ENCODE measurements around the gene AASDH.

The AASDH gene

GRCh38 chr4:56303921-56304320 lies 83.4 kb downstream of the AASDH start:
- ATAC-seq, result no peak
- TF ChIP-seq ZNF70 (CRISPR knock-in tag; IDR thresholded peaks at IDR 0.05), result no peak
- no peak for TF ChIP-seq TOX (CRISPR knock-in tag; IDR thresholded peaks at IDR 0.05; ENCODE audit: borderline replicate concordance)
- no peak for TF ChIP-seq ZNF8 (CRISPR knock-in tag; IDR thresholded peaks at IDR 0.05)
- no peak for TF ChIP-seq CREB5 (CRISPR knock-in tag; IDR thresholded peaks at IDR 0.05; ENCODE audit: low read depth)
- no peak for TF ChIP-seq TCF4 (CRISPR knock-in tag; IDR thresholded peaks at IDR 0.05; ENCODE audit: borderline replicate concordance)
- TF ChIP-seq SNAI2 (CRISPR knock-in tag; IDR thresholded peaks at IDR 0.05), result no peak
- TF ChIP-seq ISL1 (CRISPR knock-in tag; IDR thresholded peaks at IDR 0.05), result no peak
- no peak for TF ChIP-seq PATZ1 (CRISPR knock-in tag; IDR thresholded peaks at IDR 0.05; ENCODE audit: borderline replicate concordance)
- no peak for TF ChIP-seq OSR1 (CRISPR knock-in tag; IDR thresholded peaks at IDR 0.05)
- TF ChIP-seq POU6F1 (CRISPR knock-in tag; IDR thresholded peaks at IDR 0.05; ENCODE audit: borderline replicate concordance, low read depth), result no peak
- no peak for TF ChIP-seq CSDC2 (CRISPR knock-in tag; IDR thresholded peaks at IDR 0.05)

GRCh38 chr4:56302760-56303159 lies 84.5 kb downstream of the AASDH start:
- ATAC-seq, result no peak

More at GRCh38 chr4:56302760-56303159, 84.5 kb downstream of the AASDH start:
- TF ChIP-seq ZNF565 (CRISPR knock-in tag; conservative IDR thresholded peaks at IDR 0.05; ENCODE audit: low read depth), result no peak
- TF ChIP-seq RARB (CRISPR knock-in tag; IDR thresholded peaks at IDR 0.05), result no peak
- no peak for TF ChIP-seq SNAI2 (CRISPR knock-in tag; IDR thresholded peaks at IDR 0.05)
- no peak for TF ChIP-seq POU6F1 (CRISPR knock-in tag; IDR thresholded peaks at IDR 0.05; ENCODE audit: borderline replicate concordance, low read depth)
- no peak for TF ChIP-seq ARNTL (CRISPR knock-in tag; IDR thresholded peaks at IDR 0.05; ENCODE audit: borderline replicate concordance, low read depth)
- no peak for TF ChIP-seq ZFP3 (CRISPR knock-in tag; IDR thresholded peaks at IDR 0.05)
- TF ChIP-seq CSDC2 (CRISPR knock-in tag; IDR thresholded peaks at IDR 0.05), result no peak
- no peak for TF ChIP-seq CREB5 (CRISPR knock-in tag; IDR thresholded peaks at IDR 0.05; ENCODE audit: low read depth)
- TF ChIP-seq TOX (CRISPR knock-in tag; IDR thresholded peaks at IDR 0.05; ENCODE audit: borderline replicate concordance), result no peak
- no peak for TF ChIP-seq PATZ1 (CRISPR knock-in tag; IDR thresholded peaks at IDR 0.05; ENCODE audit: borderline replicate concordance)
- no peak for TF ChIP-seq CSRNP3 (CRISPR knock-in tag; IDR thresholded peaks at IDR 0.05)
- no peak for TF ChIP-seq ZNF70 (CRISPR knock-in tag; IDR thresholded peaks at IDR 0.05)
